IMR-90 (cell line): ENCODE data around the gene DNAJB8. TPM values are rescaled to one million over a fixed set of nuclear protein-coding genes. Genes with fewer than 3 reads are reported as not detected.
A peak's percentile ranks its signal among the peaks of the same experiment; 100 is the strongest.

Experiments used
- ATAC-seq: fragments of 200-7000 bp; cut with Tn5 transposase; 2 replicates; pipeline ENCODE4 v1.9.1; 2020; ENCODE audit warnings: low read depth, mild to moderate bottlenecking, moderate library complexity
- BruUV-seq: library from RNA; stranded (reverse); fragments of 400-500 nt; replicated peaks from 2 replicates; lab custom pipeline; 2021; lab: Mats Ljungman, UMichigan
- CTCF ChIA-PET: fragments of 300-600 bp; formaldehyde crosslinking; extraction: SDS; loops from one replicate; lab custom pipeline; 2021; ENCODE audit warnings: antibody characterized with exemption; lab: Yijun Ruan, JAX
- POLR2A ChIA-PET: fragments of 300-600 bp; sonication (Branson Sonifier 250); formaldehyde crosslinking; loops from one replicate; lab custom pipeline; 2022; ENCODE audit warnings: antibody characterized with exemption; ENCODE audit not compliant: unreplicated experiment; lab: Charles Lee
- DNase-seq: peaks from one replicate; pipeline ENCODE4 v3.0.0; 2013
- H2AFZ ChIP-seq: replicated peaks from 2 replicates; pipeline ENCODE3; 2013; ENCODE audit warnings: low read length, mild to moderate bottlenecking; ENCODE audit not compliant: poor library complexity
- H2AK5ac ChIP-seq: 2 replicates; pipeline ENCODE4 v1.6.1; 2013; ENCODE audit warnings: low read depth, low read length, inconsistent platforms
- H2AK9ac ChIP-seq: replicated peaks from 2 replicates; pipeline ENCODE3; 2013; ENCODE audit warnings: mild to moderate bottlenecking, low read depth, low read length, moderate library complexity; ENCODE audit not compliant: poor library complexity
- H2BK120ac ChIP-seq: 2 replicates; pipeline ENCODE4 v1.6.1; 2013; ENCODE audit warnings: low read depth, low read length, inconsistent platforms
- H2BK15ac ChIP-seq: 3 replicates; pipeline ENCODE4 v1.6.1; 2013; ENCODE audit warnings: low read depth, low read length, inconsistent platforms
- H2BK20ac ChIP-seq: 2 replicates; pipeline ENCODE4 v1.6.1; 2013; ENCODE audit warnings: low read depth, mild to moderate bottlenecking, inconsistent platforms, low read length, moderate library complexity
- H2BK5ac ChIP-seq: 2 replicates; pipeline ENCODE4 v1.6.1; 2013; ENCODE audit warnings: mild to moderate bottlenecking, low read depth, low read length, inconsistent platforms; ENCODE audit not compliant: poor library complexity, severe bottlenecking
- H3K14ac ChIP-seq: replicated peaks from 2 replicates; pipeline ENCODE4 v1.6.1; 2013; ENCODE audit warnings: low read depth, low read length, inconsistent platforms
- H3K18ac ChIP-seq: 2 replicates; pipeline ENCODE4 v1.6.1; 2013; ENCODE audit warnings: low read depth, low read length, control low read depth
- H3K23ac ChIP-seq: 2 replicates; pipeline ENCODE4 v1.6.1; 2013; ENCODE audit warnings: low read depth, low read length, inconsistent platforms
- H3K27ac ChIP-seq: 2 replicates; pipeline ENCODE4 v1.5.1; 2013; ENCODE audit warnings: mild to moderate bottlenecking, control low read depth, low read length; ENCODE audit not compliant: insufficient read depth
- H3K27me3 ChIP-seq: 2 replicates; pipeline ENCODE4 v1.6.1; 2013; ENCODE audit warnings: low read length; ENCODE audit not compliant: control insufficient read depth, insufficient read depth
- H3K36me3 ChIP-seq: 2 replicates; pipeline ENCODE4 v1.6.1; 2013; ENCODE audit warnings: low read length, mixed read lengths; ENCODE audit not compliant: control insufficient read depth, insufficient read depth
- H3K4ac ChIP-seq: 2 replicates; pipeline ENCODE4 v1.6.1; 2013; ENCODE audit warnings: low read depth, low read length, inconsistent platforms
- H3K4me1 ChIP-seq: 2 replicates; pipeline ENCODE4 v1.6.1; 2013; ENCODE audit warnings: low read length, mixed read lengths; ENCODE audit not compliant: control insufficient read depth, insufficient read depth
- H3K4me2 ChIP-seq: 2 replicates; pipeline ENCODE4 v1.6.1; 2013; ENCODE audit warnings: low read depth, mild to moderate bottlenecking, control low read depth, low read length, moderate library complexity
- H3K4me3 ChIP-seq: 2 replicates; pipeline ENCODE4 v1.5.1; 2013; ENCODE audit warnings: low read depth, mild to moderate bottlenecking, control low read depth, low read length, moderate library complexity; ENCODE audit not compliant: insufficient read depth
- H3K56ac ChIP-seq: 2 replicates; pipeline ENCODE4 v1.6.1; 2013; ENCODE audit warnings: low read length, inconsistent platforms; ENCODE audit not compliant: insufficient read depth; ENCODE audit errors: extremely low read depth
- H3K79me1 ChIP-seq, 2 experiments: 2 replicates each; pipeline ENCODE4 v1.6.1; 2013; ENCODE audit warnings: low read length in 2 of 2, inconsistent platforms in 1 of 2, low read depth in 1 of 2
- H3K9ac ChIP-seq: 2 replicates; pipeline ENCODE4 v1.6.1; 2013; ENCODE audit warnings: low read depth, low read length, control low read depth
- H3K9me1 ChIP-seq: 2 replicates; pipeline ENCODE4 v1.6.1; 2013; ENCODE audit warnings: low read length, inconsistent platforms; ENCODE audit not compliant: insufficient read depth
- H3K9me3 ChIP-seq: 2 replicates; pipeline ENCODE4 v1.6.1; 2013; ENCODE audit warnings: low read length; ENCODE audit not compliant: control insufficient read depth, insufficient read depth
- H4K20me1 ChIP-seq: 2 replicates; pipeline ENCODE4 v1.6.1; 2013; ENCODE audit warnings: low read length, inconsistent platforms; ENCODE audit not compliant: insufficient read depth
- H4K5ac ChIP-seq: 2 replicates; pipeline ENCODE4 v1.6.1; 2013; ENCODE audit warnings: mild to moderate bottlenecking, low read depth, low read length, control low read depth
- H4K8ac ChIP-seq, 2 experiments: 2 replicates each; pipeline ENCODE4 v1.6.1; 2013; ENCODE audit warnings: low read depth in 2 of 2, low read length in 2 of 2, control low read depth in 1 of 2, inconsistent platforms in 1 of 2
- H4K91ac ChIP-seq: 2 replicates; pipeline ENCODE4 v1.6.1; 2013; ENCODE audit warnings: low read depth, low read length, inconsistent platforms; ENCODE audit not compliant: insufficient read depth
- BHLHE40 ChIP-seq: fragments of 150-350 bp; IDR thresholded peaks from 2 replicates; pipeline ENCODE4 v1.6.1; 2016; ENCODE audit warnings: mild to moderate bottlenecking, low read depth, low read length
- CEBPB ChIP-seq: IDR thresholded peaks from 2 replicates; pipeline ENCODE4 v1.6.1; 2012; ENCODE audit warnings: low read depth, low read length, improper control_type of control experiment
- CHD1 ChIP-seq: IDR thresholded peaks from 2 replicates; pipeline ENCODE4 v1.6.1; 2012; ENCODE audit warnings: low read depth, low read length, improper control_type of control experiment
- CTCF ChIP-seq: conservative IDR thresholded peaks from 2 replicates; pipeline ENCODE4 v1.5.1; 2012; ENCODE audit warnings: mild to moderate bottlenecking, low read depth, low read length, improper control_type of control experiment
- ELK1 ChIP-seq: fragments of 150-350 bp; IDR thresholded peaks from 2 replicates; pipeline ENCODE4 v1.6.1; 2016; ENCODE audit warnings: low read depth, mild to moderate bottlenecking, low read length, moderate library complexity, borderline replicate concordance
- FOS ChIP-seq: fragments of 150-350 bp; IDR thresholded peaks from 2 replicates; pipeline ENCODE4 v1.6.1; 2016; ENCODE audit warnings: low read depth, low read length
- MAFK ChIP-seq: IDR thresholded peaks from 2 replicates; pipeline ENCODE4 v1.6.1; 2012; ENCODE audit warnings: low read depth, low read length, improper control_type of control experiment
- MAZ ChIP-seq: IDR thresholded peaks from 2 replicates; pipeline ENCODE4 v1.6.1; 2012; ENCODE audit warnings: low read depth, mild to moderate bottlenecking, low read length, improper control_type of control experiment, moderate library complexity, borderline replicate concordance
- MXI1 ChIP-seq: IDR thresholded peaks from 2 replicates; pipeline ENCODE4 v1.6.1; 2012; ENCODE audit warnings: low read depth, mild to moderate bottlenecking, low read length, moderate library complexity, borderline replicate concordance
- NFE2L2 ChIP-seq: fragments of 150-350 bp; IDR thresholded peaks from 2 replicates; pipeline ENCODE4 v1.6.1; 2016; ENCODE audit warnings: low read depth, mild to moderate bottlenecking, low read length
- POLR2A ChIP-seq: IDR thresholded peaks from 2 replicates; pipeline ENCODE4 v1.6.1; 2012; ENCODE audit warnings: mild to moderate bottlenecking, low read depth, low read length
- RAD21 ChIP-seq: IDR thresholded peaks from 2 replicates; pipeline ENCODE4 v1.6.1; 2012; ENCODE audit warnings: low read length, improper control_type of control experiment
- RFX5 ChIP-seq: IDR thresholded peaks from 2 replicates; pipeline ENCODE4 v1.8.0; 2012; ENCODE audit warnings: low read depth, mild to moderate bottlenecking, low read length, moderate library complexity
- SMC3 ChIP-seq: fragments of 150-350 bp; IDR thresholded peaks from 2 replicates; pipeline ENCODE4 v1.6.1; 2016; ENCODE audit warnings: low read depth, mild to moderate bottlenecking, antibody characterized with exemption, low read length, moderate library complexity
- USF2 ChIP-seq: fragments of 150-350 bp; IDR thresholded peaks from 2 replicates; pipeline ENCODE4 v1.6.1; 2017; ENCODE audit warnings: mild to moderate bottlenecking, antibody characterized with exemption, low read length, low read depth
- WGBS, 2 experiments: methylation state at CpG; one replicate each; pipeline versions ENCODE4 v1.1.5 to v1.1.7; 2013; ENCODE audit warnings: missing lambda C conversion rate in 2 of 2; ENCODE audit not compliant: insufficient read length in 1 of 2; ENCODE audit errors: extremely low coverage in 2 of 2; 5-methylcytosine and 5-hydroxymethylcytosine counted together
- dilution Hi-C: fragments of 300-500 bp; cut with HindIII; formaldehyde crosslinking; loops from one replicate; pipeline ENCODE4 v1.14.3; 2018; ENCODE audit warnings: low sequenced_read_pairs; ENCODE audit not compliant: unreplicated experiment
- in situ Hi-C: fragments of 300-500 bp; cut with MboI; formaldehyde crosslinking; loops from 3 replicates; pipeline ENCODE4 v1.14.3; 2019; ENCODE audit warnings: low sequenced_read_pairs, inconsistent platforms, mixed read lengths
- intact Hi-C: fragments of 100-400 bp; cut with micrococcal nuclease; formaldehyde crosslinking; loops from 2 replicates; pipeline ENCODE4 v1.10.0; 2022
- polyA plus RNA-seq, 3 experiments: library from polyadenylated mRNA; depleted of rRNA; stranded (reverse); fragments of >200 nt; gene quantifications; 2 replicates each; pipeline ENCODE4 v1.2.3, GENCODE V29; 2012; ENCODE audit warnings: low replicate concordance in 1 of 3
- total RNA-seq: library from RNA; depleted of rRNA; stranded (reverse); fragments of >200 nt; gene quantifications from 2 replicates; pipeline ENCODE4 v1.2.3, GENCODE V29; 2012

DNAJB8 gene
- total and polyA plus RNA-seq, 2 of the 4 experiments (the other 2 are of a cell fraction), result not detected

GRCh38 chr3:128490915-128491690 is 24.4 kb upstream of the DNAJB8 start:
- H4K8ac ChIP-seq, result no peak overlapping the region
- no peak for DNase-seq
- H2BK15ac ChIP-seq, result no peak overlapping the region
- no TSS peak for BruUV-seq
- in situ Hi-C loops (no loop called here), dilution Hi-C loops (no loop called here), intact Hi-C loops (no loop called here)
- peaks cover 5 to 15% of the 10 kb centered on the region in 2 experiments; a peak in 2 of 4 replicates for H3K79me1 ChIP-seq
- no peak overlapping the region for H2BK20ac ChIP-seq
- no CpG with 5 or more reads among the region's 23 CpGs for WGBS, 2 experiments
- H4K20me1 ChIP-seq, result peaks cover 10% of the 10 kb centered on the region; the same call in 1 of the 2 replicates
- H4K91ac ChIP-seq, result no peak overlapping the region
- H3K14ac ChIP-seq, result no peak overlapping the region
- no peak overlapping the region; the same call in 1 of the 2 replicates for H3K4me2 ChIP-seq
- no peaks in the 10 kb centered on the region for H3K9me1 ChIP-seq
- no peak overlapping the region for H3K27ac ChIP-seq
- H3K27me3 ChIP-seq, result peaks cover 48% of the 10 kb centered on the region; the same call in 1 of the 2 replicates
- ChIA-PET POLR2A (no interaction called here), CTCF (no interaction called here)
- peak overlapping the region; percentile 28; the same call in 1 of the 2 replicates for H3K9ac ChIP-seq
- H4K5ac ChIP-seq, result no peak overlapping the region
- ATAC-seq, result no peak
- no peak overlapping the region for H3K56ac ChIP-seq
- H2BK5ac ChIP-seq, result no peak overlapping the region
- H3K36me3 ChIP-seq, result no peaks in the 10 kb centered on the region
- H2AFZ ChIP-seq, result no peak overlapping the region
- no peak overlapping the region for H2AK5ac ChIP-seq
- no peaks in the 10 kb centered on the region for H3K9me3 ChIP-seq
- H3K4me3 ChIP-seq, result no peak overlapping the region
- H2AK9ac ChIP-seq, result no peak overlapping the region
- peaks cover 6% of the 10 kb centered on the region for H3K4me1 ChIP-seq
- H3K23ac ChIP-seq, result peak overlapping the region; percentile 31; the same call in 1 of the 2 replicates
- H3K18ac ChIP-seq, result no peak overlapping the region
- H2BK120ac ChIP-seq, result no peak overlapping the region
- H3K4ac ChIP-seq, result 0 out of 2 replicates have a peak overlapping the region, but pooled peaks have one; percentile 22
- no peak for TF ChIP-seq MXI1
- no peak for TF ChIP-seq BHLHE40
- no peak for TF ChIP-seq ELK1
- no peak for TF ChIP-seq CEBPB
- TF ChIP-seq RAD21, result no peak
- no peak for TF ChIP-seq SMC3
- TF ChIP-seq CTCF, result no peak
- no peak for TF ChIP-seq USF2
- TF ChIP-seq FOS, result no peak
- no peak for TF ChIP-seq POLR2A
- TF ChIP-seq NFE2L2, result no peak
- no peak for TF ChIP-seq MAFK
- no peak for TF ChIP-seq CHD1
- no peak for TF ChIP-seq MAZ
- no peak for TF ChIP-seq RFX5
